ENCODE data around the gene TPCN2. TPM values are rescaled to one million over a fixed set of nuclear protein-coding genes. Genes with fewer than 3 reads are reported as not detected.

TPCN2 gene
- total RNA-seq, 1 experiment from 2014 or later, result 15.2 TPM

GRCh38 chr11:69162505-69162904 is 113.8 kb downstream of the TPCN2 start:
- no TSS peak for BruUV-seq (replicated peaks)
- CTCF ChIA-PET, result no interaction called here
- H3K9ac ChIP-seq (ENCODE audit: low read length), result no peak overlapping the region
- H3K27ac ChIP-seq (ENCODE audit: low read depth, low read length), result no peak overlapping the region
- H3K36me3 ChIP-seq (ENCODE audit: control insufficient read depth in 1 of 2, insufficient read depth in 2 of 2, low read length in 2 of 2), result no peaks in the 10 kb centered on the region
- no peaks in the 10 kb centered on the region for H3K79me2 ChIP-seq (ENCODE audit: insufficient read depth, low read length)
- H3K4me3 ChIP-seq (replicated peaks in 1 of 2; ENCODE audit: low read depth in 1 of 2, low read length in 2 of 2), result no peak overlapping the region
- no peak for DNase-seq (ENCODE audit: low read depth, low spot score)
- H2AFZ ChIP-seq (ENCODE audit: low read depth, low read length, poor library complexity, severe bottlenecking), result no peak overlapping the region
- peaks cover 16 to 21% of the 10 kb centered on the region in 2 experiments for H3K4me1 ChIP-seq (ENCODE audit: control insufficient read depth in 1 of 2, insufficient read depth in 2 of 2, low read length in 2 of 2)
- no peak for TF ChIP-seq FOSL1 (IDR thresholded peaks at IDR 0.05; ENCODE audit: low read depth)
- TF ChIP-seq TCF7L2 (IDR thresholded peaks at IDR 0.05; ENCODE audit: borderline replicate concordance, extremely low read depth, insufficient read depth, insufficient read length), result no peak
- no peak for TF ChIP-seq YY1 (IDR thresholded peaks at IDR 0.05; ENCODE audit: extremely low read depth, insufficient replicate concordance, low read depth, low read length)
- no peak for TF ChIP-seq CBX3 (IDR thresholded peaks at IDR 0.05; ENCODE audit: low read depth)
- intact Hi-C loops (cut with micrococcal nuclease), result no loop called here
- no peaks in the 10 kb centered on the region for H3K27me3 ChIP-seq (ENCODE audit: insufficient read depth, low read length)
- H4K20me1 ChIP-seq (ENCODE audit: insufficient read depth), result no peaks in the 10 kb centered on the region
- RAD21 ChIA-PET (ENCODE audit: low non-redundant PET in 1 of 2, low total read pairs in 2 of 2, uncharacterized antibody in 2 of 2, unreplicated experiment in 2 of 2), result no interaction called here
- no peaks in the 10 kb centered on the region; a peak in 1 of 4 replicates for H3K9me3 ChIP-seq (ENCODE audit: control insufficient read depth in 1 of 2, insufficient read depth in 1 of 2, low read depth in 1 of 2, low read length in 2 of 2)
- POLR2A ChIA-PET, result no interaction called here
- no peak overlapping the region for H3K4me2 ChIP-seq (ENCODE audit: low read length)
- no peak for ATAC-seq
- H3K9me2 ChIP-seq (ENCODE audit: insufficient read depth), result 0 out of 2 replicates have a peak, but pooled peaks cover 2% of the 10 kb centered on the region

DNA sequence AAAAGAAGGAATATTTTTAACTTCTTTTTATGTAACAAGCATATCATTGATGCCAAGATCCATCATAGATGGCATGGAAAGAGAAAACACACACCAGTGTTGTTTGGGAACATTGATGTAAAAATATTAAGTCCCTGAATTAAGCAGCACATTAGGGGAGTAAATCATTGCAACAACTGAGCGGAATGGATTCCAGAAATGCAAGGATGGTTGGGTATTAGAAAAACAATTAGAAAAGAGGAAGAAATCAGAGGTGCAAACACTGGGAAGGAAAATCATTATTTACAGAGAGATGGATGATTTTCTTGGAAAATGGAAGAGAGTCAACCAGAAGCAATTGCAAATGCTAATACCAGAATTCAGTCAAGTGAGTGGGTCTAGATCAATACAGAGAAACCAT is 115.1 kb downstream of the TPCN2 start:
- DNase-seq (ENCODE audit: low read depth, low spot score), result no peak
- ChIA-PET POLR2A (no interaction called here), RAD21 (ENCODE audit: low non-redundant PET in 1 of 2, low total read pairs in 2 of 2, uncharacterized antibody in 2 of 2, unreplicated experiment in 2 of 2) (no interaction called here), CTCF (no interaction called here)
- Histone ChIP-seq H2AFZ (ENCODE audit: low read depth, low read length, poor library complexity, severe bottlenecking) (no peak overlapping the region), H3K9me3 (ENCODE audit: control insufficient read depth in 1 of 2, insufficient read depth in 1 of 2, low read depth in 1 of 2, low read length in 2 of 2) (no peaks in the 10 kb centered on the region; a peak in 1 of 4 replicates), H4K20me1 (ENCODE audit: insufficient read depth) (no peaks in the 10 kb centered on the region), H3K36me3 (ENCODE audit: control insufficient read depth in 1 of 2, insufficient read depth in 2 of 2, low read length in 2 of 2) (no peaks in the 10 kb centered on the region), H3K79me2 (ENCODE audit: insufficient read depth, low read length) (no peaks in the 10 kb centered on the region), H3K9me2 (ENCODE audit: insufficient read depth) (0 out of 2 replicates have a peak, but pooled peaks cover 2% of the 10 kb centered on the region), H3K27me3 (ENCODE audit: insufficient read depth, low read length) (no peaks in the 10 kb centered on the region), H3K27ac (ENCODE audit: low read depth, low read length) (no peak overlapping the region), H3K9ac (ENCODE audit: low read length) (no peak overlapping the region), H3K4me2 (ENCODE audit: low read length) (no peak overlapping the region), H3K4me3 (replicated peaks in 1 of 2; ENCODE audit: low read depth in 1 of 2, low read length in 2 of 2) (no peak overlapping the region), H3K4me1 (ENCODE audit: control insufficient read depth in 1 of 2, insufficient read depth in 2 of 2, low read length in 2 of 2) (peaks cover 17 to 27% of the 10 kb centered on the region in 2 experiments)
- TF ChIP-seq FOSL1 (IDR thresholded peaks at IDR 0.05; ENCODE audit: low read depth) (no peak), POLR2AphosphoS5 (IDR thresholded peaks at IDR 0.05; ENCODE audit: low read depth, low read length) (no peak), CEBPB (IDR thresholded peaks at IDR 0.05; ENCODE audit: low read depth) (no peak), JUND (IDR thresholded peaks at IDR 0.05) (no peak), YY1 (IDR thresholded peaks at IDR 0.05; ENCODE audit: extremely low read depth, insufficient replicate concordance, low read depth, low read length) (no peak), EZH2phosphoT487 (IDR thresholded peaks at IDR 0.05; ENCODE audit: borderline replicate concordance) (no peak), CTCF (IDR thresholded peaks at IDR 0.05 in 2 of 3, conservative IDR thresholded peaks at IDR 0.05 in 1 of 3; ENCODE audit: borderline replicate concordance in 1 of 3, insufficient read depth in 1 of 3, low read depth in 2 of 3, low read length in 2 of 3) (no peak)
- TF ChIP-seq, protein P1, sequence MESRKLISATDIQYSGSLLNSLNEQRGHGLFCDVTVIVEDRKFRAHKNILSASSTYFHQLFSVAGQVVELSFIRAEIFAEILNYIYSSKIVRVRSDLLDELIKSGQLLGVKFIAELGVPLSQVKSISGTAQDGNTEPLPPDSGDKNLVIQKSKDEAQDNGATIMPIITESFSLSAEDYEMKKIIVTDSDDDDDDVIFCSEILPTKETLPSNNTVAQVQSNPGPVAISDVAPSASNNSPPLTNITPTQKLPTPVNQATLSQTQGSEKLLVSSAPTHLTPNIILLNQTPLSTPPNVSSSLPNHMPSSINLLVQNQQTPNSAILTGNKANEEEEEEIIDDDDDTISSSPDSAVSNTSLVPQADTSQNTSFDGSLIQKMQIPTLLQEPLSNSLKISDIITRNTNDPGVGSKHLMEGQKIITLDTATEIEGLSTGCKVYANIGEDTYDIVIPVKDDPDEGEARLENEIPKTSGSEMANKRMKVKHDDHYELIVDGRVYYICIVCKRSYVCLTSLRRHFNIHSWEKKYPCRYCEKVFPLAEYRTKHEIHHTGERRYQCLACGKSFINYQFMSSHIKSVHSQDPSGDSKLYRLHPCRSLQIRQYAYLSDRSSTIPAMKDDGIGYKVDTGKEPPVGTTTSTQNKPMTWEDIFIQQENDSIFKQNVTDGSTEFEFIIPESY (IDR thresholded peaks at IDR 0.05; ENCODE audit: extremely low read depth, insufficient replicate concordance, low read length), result no peak
- intact Hi-C loops (cut with micrococcal nuclease), result no loop called here
- BruUV-seq (replicated peaks), result no TSS peak
- ATAC-seq, result no peak
